Stimulated activated CD8-positive, alpha-beta memory T cell treated with anti-CD3 and anti-CD28 coated beads, Interleukin-4, amount 100 ng/mL, for 24 hours (primary cell): Measurements from ENCODE around the gene NRCAM.
"Not testable (repeated sequence)": the region's sequence is repeated elsewhere in the genome, so short reads cannot be mapped to it uniquely, and the experiment has no call there.

Experiments
- DNase-seq: peaks from one replicate; pipeline ENCODE4 v3.0.0-alpha.2; 2020; ENCODE audit warnings: low read depth

NRCAM gene

GRCh38 chr7:108396080-108396479 is 60.2 kb downstream of the NRCAM start:
- DNase-seq, result no peak

- DNase-seq, result no peak
These were observed 60.8 kb downstream of the NRCAM start for GRCh38 chr7:108395426-108395825.

- not testable (repeated sequence) for DNase-seq
These were observed 63.1 kb downstream of the NRCAM start for GRCh38 chr7:108393097-108393496.

GRCh38 chr7:108387686-108388085 is 68.5 kb downstream of the NRCAM start:
- not testable (repeated sequence) for DNase-seq

- no peak for DNase-seq
These were observed 70.3 kb downstream of the NRCAM start for GRCh38 chr7:108385834-108386422.

GRCh38 chr7:108384716-108385483 is 71.3 kb downstream of the NRCAM start:
- DNase-seq, result no peak

- DNase-seq, result no peak
These were observed 73.3 kb downstream of the NRCAM start for GRCh38 chr7:108382932-108383331.

- no peak for DNase-seq
These were observed 75.7 kb downstream of the NRCAM start for GRCh38 chr7:108380517-108380916.

GRCh38 chr7:108376206-108376605 is 80.0 kb downstream of the NRCAM start:
- DNase-seq, result no peak

GRCh38 chr7:108375668-108376067 is 80.6 kb downstream of the NRCAM start:
- no peak for DNase-seq

- DNase-seq, result no peak
These were observed 81.3 kb downstream of the NRCAM start for GRCh38 chr7:108374899-108375298.

- no peak for DNase-seq
These were observed 83.6 kb downstream of the NRCAM start for GRCh38 chr7:108372618-108373017.

GRCh38 chr7:108370616-108371015 is 85.6 kb downstream of the NRCAM start:
- no peak for DNase-seq

GRCh38 chr7:108368466-108368865 is 87.8 kb downstream of the NRCAM start:
- no peak for DNase-seq

- no peak for DNase-seq
These were observed 88.3 kb downstream of the NRCAM start for GRCh38 chr7:108367946-108368345.

GRCh38 chr7:108367314-108367713 is 88.9 kb downstream of the NRCAM start:
- no peak for DNase-seq

- no peak for DNase-seq
These were observed 92.6 kb downstream of the NRCAM start for GRCh38 chr7:108363659-108364058.

- DNase-seq, result no peak
These were observed 96.0 kb downstream of the NRCAM start for GRCh38 chr7:108360058-108360800.

GRCh38 chr7:108358553-108358952 is 97.7 kb downstream of the NRCAM start:
- DNase-seq, result no peak

GRCh38 chr7:108351729-108352131 is 104.5 kb downstream of the NRCAM start:
- no peak for DNase-seq

GRCh38 chr7:108348913-108349312 is 107.3 kb downstream of the NRCAM start:
- no peak for DNase-seq

GRCh38 chr7:108347616-108348015 is 108.6 kb downstream of the NRCAM start:
- no peak for DNase-seq

GRCh38 chr7:108345710-108346336 is 110.4 kb downstream of the NRCAM start:
- no peak for DNase-seq
